ENCODE results near the gene DOC2B. TPM values are rescaled to one million over a fixed set of nuclear protein-coding genes. Genes with fewer than 3 reads are reported as not detected.
"Not testable (repeated sequence)": the region's sequence is repeated elsewhere in the genome, so short reads cannot be mapped to it uniquely, and the experiment has no call there.

Gene DOC2B
- total RNA-seq, 5 donors from 2014 or later (not counting 1 experiment from before 2014, with no cell fraction given), result 0.05 to 0.16 (median 0.09) TPM; not detected in 2

GRCh38 chr17:143785-144281 lies 37.6 kb downstream of the DOC2B start:
- Histone ChIP-seq H3K27me3 (replicated peaks in 1 of 2; ENCODE audit: control insufficient read depth in 2 of 2, extremely low read depth in 1 of 2, insufficient read depth in 2 of 2, low read length in 1 of 2) (peaks cover 2 to 14% of the 10 kb centered on the region in 2 experiments), H3K36me3 (ENCODE audit: control insufficient read depth in 2 of 2, extremely low read depth in 1 of 2, insufficient read depth in 1 of 2, low read length in 1 of 2) (no peaks in the 10 kb centered on the region), H3K27ac (ENCODE audit: low read length) (no peak overlapping the region), H3K4me1 (ENCODE audit: control insufficient read depth in 1 of 2, extremely low read depth in 1 of 2, insufficient read depth in 2 of 2, low read length in 2 of 2) (peaks cover 0 to 3% of the 10 kb centered on the region in 2 experiments), H3K9me3 (no peaks in the 10 kb centered on the region), H3K4me3 (ENCODE audit: control insufficient read depth in 1 of 2, extremely low read depth in 1 of 2, low read length in 1 of 2) (no peak overlapping the region)
- ATAC-seq (replicated peaks in 1 of 4) (peak; percentile 94 to 99 (median 96)), DNase-seq (peak; percentile 49 to 88 (median 78))
- H3K27me3 Mint-ChIP-seq, result peaks cover 3 to 5% of the 10 kb centered on the region in 2 donors
- CTCF ChIA-PET, result interaction anchor here in 1 of 2 donors (1.3 kb wide), 1 partner anchor 561 kb away, joined by 4 read pairs; no protein-coding TSS in a partner anchor
- H3K36me3 Mint-ChIP-seq, result no peaks in the 10 kb centered on the region
- WGBS (ENCODE audit: insufficient coverage), result 6% methylated on average over 37 of the region's 44 CpGs
- H3K9me3 Mint-ChIP-seq, result no peaks in the 10 kb centered on the region
- peaks cover 0 to 3% (median 1%) of the 10 kb centered on the region in 3 donors for H3K4me1 Mint-ChIP-seq
- no peak overlapping the region for H3K4me3 Mint-ChIP-seq
- no peak overlapping the region for H3K27ac Mint-ChIP-seq
- POLR2A ChIA-PET, result no interaction called here

GRCh38 chr17:142876-143784 lies 38.3 kb downstream of the DOC2B start:
- no peak overlapping the region for H3K4me3 Mint-ChIP-seq
- WGBS (ENCODE audit: insufficient coverage), result 90% methylated on average over 8 of the region's 23 CpGs
- peaks cover 3 to 5% of the 10 kb centered on the region in 2 donors for H3K27me3 Mint-ChIP-seq
- DNase-seq (peak in 2 of 35 experiments; percentile 0 to 21), ATAC-seq (replicated peaks in 1 of 4) (no peak)
- no peaks in the 10 kb centered on the region for H3K36me3 ChIP-seq (ENCODE audit: control insufficient read depth in 2 of 2, extremely low read depth in 1 of 2, insufficient read depth in 1 of 2, low read length in 1 of 2)
- no peak overlapping the region for H3K27ac Mint-ChIP-seq
- ChIA-PET CTCF (no interaction called here), POLR2A (no interaction called here)
- H3K9me3 ChIP-seq, result no peaks in the 10 kb centered on the region
- H3K27ac ChIP-seq (ENCODE audit: low read length), result no peak overlapping the region
- peaks cover 2 to 11% of the 10 kb centered on the region in 2 experiments for H3K27me3 ChIP-seq (replicated peaks in 1 of 2; ENCODE audit: control insufficient read depth in 2 of 2, extremely low read depth in 1 of 2, insufficient read depth in 2 of 2, low read length in 1 of 2)
- H3K4me1 Mint-ChIP-seq, result peaks cover 0 to 3% (median 1%) of the 10 kb centered on the region in 3 donors
- peaks cover 0 to 3% of the 10 kb centered on the region in 2 experiments for H3K4me1 ChIP-seq (ENCODE audit: control insufficient read depth in 1 of 2, extremely low read depth in 1 of 2, insufficient read depth in 2 of 2, low read length in 2 of 2)
- H3K4me3 ChIP-seq (ENCODE audit: control insufficient read depth in 1 of 2, extremely low read depth in 1 of 2, low read length in 1 of 2), result no peak overlapping the region
- H3K9me3 Mint-ChIP-seq, result no peaks in the 10 kb centered on the region
- H3K36me3 Mint-ChIP-seq, result no peaks in the 10 kb centered on the region

- ATAC-seq (replicated peaks in 1 of 4) (no peak), DNase-seq (peak in 19 of 35 experiments; percentile 11 to 47 (median 24))
- ChIA-PET POLR2A (no interaction called here), CTCF (no interaction called here)
- Histone ChIP-seq H3K27ac (ENCODE audit: low read length) (no peak overlapping the region), H3K4me1 (ENCODE audit: control insufficient read depth in 1 of 2, extremely low read depth in 1 of 2, insufficient read depth in 2 of 2, low read length in 2 of 2) (peaks cover 0 to 3% of the 10 kb centered on the region in 2 experiments), H3K36me3 (ENCODE audit: control insufficient read depth in 2 of 2, extremely low read depth in 1 of 2, insufficient read depth in 1 of 2, low read length in 1 of 2) (no peaks in the 10 kb centered on the region), H3K4me3 (ENCODE audit: control insufficient read depth in 1 of 2, extremely low read depth in 1 of 2, low read length in 1 of 2) (no peak overlapping the region), H3K27me3 (replicated peaks in 1 of 2; ENCODE audit: control insufficient read depth in 2 of 2, extremely low read depth in 1 of 2, insufficient read depth in 2 of 2, low read length in 1 of 2) (peaks cover 2 to 3% of the 10 kb centered on the region in 2 experiments), H3K9me3 (no peaks in the 10 kb centered on the region)
- Mint-ChIP-seq H3K9me3 (no peaks in the 10 kb centered on the region), H3K4me1 (peaks cover 0 to 3% (median 1%) of the 10 kb centered on the region in 3 donors), H3K27ac (no peak overlapping the region), H3K27me3 (peaks cover 3 to 5% of the 10 kb centered on the region in 2 donors), H3K36me3 (no peaks in the 10 kb centered on the region), H3K4me3 (no peak overlapping the region)
- 92% methylated on average over 11 of the region's 23 CpGs for WGBS (ENCODE audit: insufficient coverage)
Observed at GRCh38 chr17:142102-142661, 39.3 kb downstream of the DOC2B start.

DNA sequence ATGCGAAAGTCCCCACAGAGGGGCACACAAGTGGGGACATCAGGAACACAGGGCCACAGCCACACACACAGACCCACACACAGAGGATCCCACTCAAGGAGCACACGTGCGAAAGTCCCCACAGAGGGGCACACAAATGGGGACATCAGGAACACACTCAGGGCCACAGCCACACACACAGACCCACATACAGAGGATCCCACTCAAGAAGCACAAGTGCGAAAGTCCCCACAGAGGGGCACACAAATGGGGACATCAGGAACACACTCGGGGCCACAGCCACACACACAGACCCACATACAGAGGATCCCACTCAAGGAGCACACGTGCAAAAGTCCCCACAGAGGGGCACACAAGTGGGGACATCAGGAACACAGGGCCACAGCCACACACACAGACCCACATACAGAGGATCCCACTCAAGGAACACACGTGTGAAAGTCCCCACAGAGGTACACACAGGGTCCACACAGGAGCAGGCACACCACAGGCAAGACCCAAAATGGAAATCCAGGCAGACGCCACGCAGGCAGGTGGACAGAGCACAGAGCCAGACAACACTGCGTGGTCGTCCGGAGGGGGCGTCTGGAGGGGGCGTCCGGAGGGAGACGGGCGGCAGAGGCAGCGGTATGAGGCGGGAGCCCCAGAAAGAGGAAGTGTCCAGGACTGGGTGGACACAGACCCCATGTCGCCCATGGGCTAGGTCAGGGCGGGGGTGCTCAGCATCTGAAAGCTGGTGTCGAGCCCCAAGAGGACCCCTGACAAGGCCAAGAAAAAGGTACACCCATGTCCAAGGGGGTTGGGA lies 41.8 kb downstream of the DOC2B start:
- CTCF ChIA-PET; H3K27ac ChIP-seq (ENCODE audit: low read length); H3K4me3 ChIP-seq (ENCODE audit: control insufficient read depth in 1 of 2, extremely low read depth in 1 of 2, low read length in 1 of 2); H3K36me3 Mint-ChIP-seq; H3K27me3 Mint-ChIP-seq; H3K36me3 ChIP-seq (ENCODE audit: control insufficient read depth in 2 of 2, extremely low read depth in 1 of 2, insufficient read depth in 1 of 2, low read length in 1 of 2); POLR2A ChIA-PET; H3K4me1 Mint-ChIP-seq; H3K4me3 Mint-ChIP-seq; H3K4me1 ChIP-seq (ENCODE audit: control insufficient read depth in 1 of 2, extremely low read depth in 1 of 2, insufficient read depth in 2 of 2, low read length in 2 of 2); H3K27ac Mint-ChIP-seq; H3K9me3 Mint-ChIP-seq; H3K9me3 ChIP-seq; ATAC-seq (replicated peaks in 1 of 4); H3K27me3 ChIP-seq (replicated peaks in 1 of 2; ENCODE audit: control insufficient read depth in 2 of 2, extremely low read depth in 1 of 2, insufficient read depth in 2 of 2, low read length in 1 of 2): not testable (repeated sequence)
- WGBS (ENCODE audit: insufficient coverage), result no CpG with 5 or more reads among the region's 22 CpGs
- DNase-seq, result peak in 3 of 35 experiments; percentile 4 to 22 (median 7)

DNA sequence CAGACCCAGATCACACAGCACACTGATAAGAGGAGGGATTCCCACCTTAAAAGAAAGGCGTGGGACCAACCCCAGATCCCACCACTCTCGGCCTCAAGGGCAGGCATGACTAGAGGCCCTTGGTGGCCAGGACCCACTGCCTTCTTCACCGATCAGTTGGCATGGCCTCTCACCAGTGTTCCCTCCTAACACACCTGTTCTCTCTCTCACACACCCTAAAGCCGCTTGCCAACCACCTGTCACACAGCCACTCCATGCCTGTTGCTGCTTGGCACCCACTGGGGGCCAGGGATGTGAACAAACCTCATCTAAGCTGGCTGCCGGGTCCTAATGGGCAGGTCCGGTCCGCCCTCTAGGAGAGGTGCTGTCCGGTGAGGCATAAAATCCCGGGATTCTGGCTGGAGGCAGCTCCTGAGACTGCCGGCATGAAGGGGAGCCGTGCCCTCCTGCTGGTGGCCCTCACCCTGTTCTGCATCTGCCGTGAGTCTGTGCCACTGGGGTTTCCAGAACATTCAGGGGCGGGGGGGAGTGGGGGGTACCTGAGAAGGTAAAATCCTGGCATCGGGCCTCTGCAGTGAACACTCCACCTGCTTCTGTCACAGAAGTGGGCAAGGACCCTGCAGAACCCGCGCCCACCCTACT lies 44.2 kb downstream of the DOC2B start, which contains the start of gene SCGB1C2:
SCGB1C2 (plus strand) TSS at position 404 of the 642 bp plus-strand sequence; CDS start at position 426, 22 bp downstream.
- H3K4me1 ChIP-seq (ENCODE audit: control insufficient read depth in 1 of 2, extremely low read depth in 1 of 2, insufficient read depth in 2 of 2, low read length in 2 of 2); H3K9me3 ChIP-seq; H3K9me3 Mint-ChIP-seq; POLR2A ChIA-PET; H3K4me1 Mint-ChIP-seq; CTCF ChIA-PET; H3K27ac ChIP-seq (ENCODE audit: low read length); ATAC-seq (replicated peaks in 1 of 4); H3K36me3 ChIP-seq (ENCODE audit: control insufficient read depth in 2 of 2, extremely low read depth in 1 of 2, insufficient read depth in 1 of 2, low read length in 1 of 2); H3K4me3 ChIP-seq (ENCODE audit: control insufficient read depth in 1 of 2, extremely low read depth in 1 of 2, low read length in 1 of 2); DNase-seq; H3K36me3 Mint-ChIP-seq; H3K27me3 Mint-ChIP-seq; H3K27me3 ChIP-seq (replicated peaks in 1 of 2; ENCODE audit: control insufficient read depth in 2 of 2, extremely low read depth in 1 of 2, insufficient read depth in 2 of 2, low read length in 1 of 2): not testable (repeated sequence)
- Mint-ChIP-seq H3K4me3 (peak within 1 kb of the TSS in 2 of 3 donors; percentile 5 to 28), H3K27ac (peak within 1 kb of the TSS in 1 of 2 donors; percentile 34)
- no CpG with 5 or more reads among the region's 16 CpGs for WGBS (ENCODE audit: insufficient coverage)
